GM12891 (cell line): ENCODE data around the gene OTULIN.

ENCODE experiments used
- DNase-seq: peaks from one replicate; pipeline ENCODE4 v3.0.0; 2011; ENCODE audit warnings: low spot score; ENCODE audit not compliant: insufficient read length
- FAIRE-seq: peaks from 2 replicates; lab custom pipeline; 2011; peaks lifted over from hg19 to GRCh38; lab: Jason Lieb, UNC
- PAX5 ChIP-seq: IDR thresholded peaks from 2 replicates; pipeline ENCODE4 v1.6.1; 2011; ENCODE audit warnings: low read length, moderate library complexity, mild to moderate bottlenecking; ENCODE audit not compliant: insufficient read depth, severe bottlenecking
- POLR2A ChIP-seq: IDR thresholded peaks from 2 replicates; pipeline ENCODE4 v1.6.1; 2011; ENCODE audit warnings: low read depth, low read length, control low read depth
- POLR2AphosphoS5 ChIP-seq: IDR thresholded peaks from 2 replicates; pipeline ENCODE4 v1.6.1; 2011; ENCODE audit warnings: low read depth, low read length, control low read depth
- POU2F2 ChIP-seq: IDR thresholded peaks from 2 replicates; pipeline ENCODE4 v1.6.1; 2011; ENCODE audit warnings: low read depth, mild to moderate bottlenecking, control low read depth, low read length, moderate library complexity
- SPI1 ChIP-seq: IDR thresholded peaks from 2 replicates; pipeline ENCODE4 v1.6.1; 2011; ENCODE audit warnings: low read depth, low read length, control low read depth
- TAF1 ChIP-seq: IDR thresholded peaks from 2 replicates; pipeline ENCODE4 v1.6.1; 2011; ENCODE audit warnings: low read depth, low read length, control low read depth

Gene OTULIN

DNA sequence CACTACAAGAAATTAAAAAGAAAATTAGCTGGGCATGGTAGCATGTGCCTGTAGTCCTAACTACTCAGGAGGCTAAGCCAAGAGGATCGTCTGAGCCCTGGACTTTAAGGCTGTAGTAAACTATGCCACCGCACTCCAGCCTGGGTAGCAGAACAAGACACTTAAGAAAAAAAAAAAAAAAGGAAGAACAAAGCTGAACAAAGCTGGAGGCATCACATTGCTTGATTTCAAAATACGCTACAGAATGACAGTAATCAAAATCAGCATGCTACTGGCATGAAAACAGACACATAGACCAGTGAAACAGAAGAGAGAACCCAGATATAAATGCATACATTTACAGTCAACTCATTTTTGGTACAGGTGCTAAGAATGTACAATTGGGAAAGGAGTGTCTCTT is 14.5 kb upstream of the OTULIN start:
- TF ChIP-seq POLR2AphosphoS5 (no peak), POLR2A (no peak), PAX5 (no peak), TAF1 (no peak), POU2F2 (no peak), SPI1 (no peak)
- DNase-seq (no peak), FAIRE-seq (no peak)

DNA sequence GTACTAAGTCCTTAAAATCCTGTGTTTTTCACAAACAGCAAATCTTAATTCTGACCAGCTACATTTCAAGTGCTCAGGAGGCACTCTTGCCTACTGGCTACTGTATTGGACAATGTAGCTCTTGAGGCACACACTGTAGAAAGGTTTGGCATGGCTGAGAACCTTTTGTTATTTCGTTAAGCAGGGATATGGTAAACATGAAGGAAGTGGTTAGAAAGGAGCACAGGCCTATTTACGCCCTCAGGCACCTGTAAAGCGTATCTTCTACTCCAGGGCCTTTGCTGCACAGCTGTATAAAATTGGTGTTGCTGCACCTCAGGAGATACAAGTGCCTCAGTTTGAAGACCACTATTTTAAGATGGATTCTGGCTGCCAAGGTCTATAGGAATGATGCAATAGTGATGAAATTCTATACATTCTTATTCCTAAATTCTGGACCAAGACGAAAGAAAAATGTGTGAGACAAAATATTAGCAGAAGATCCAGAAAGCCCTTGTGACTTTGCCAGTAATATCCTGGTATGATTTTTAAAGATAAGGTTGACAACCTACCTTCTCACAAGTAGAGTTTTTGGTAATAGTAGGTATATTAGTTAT is 9.3 kb upstream of the OTULIN start:
- DNase-seq (no peak), FAIRE-seq (no peak)
- no peak for TF ChIP-seq TAF1
- TF ChIP-seq SPI1, result no peak

DNA sequence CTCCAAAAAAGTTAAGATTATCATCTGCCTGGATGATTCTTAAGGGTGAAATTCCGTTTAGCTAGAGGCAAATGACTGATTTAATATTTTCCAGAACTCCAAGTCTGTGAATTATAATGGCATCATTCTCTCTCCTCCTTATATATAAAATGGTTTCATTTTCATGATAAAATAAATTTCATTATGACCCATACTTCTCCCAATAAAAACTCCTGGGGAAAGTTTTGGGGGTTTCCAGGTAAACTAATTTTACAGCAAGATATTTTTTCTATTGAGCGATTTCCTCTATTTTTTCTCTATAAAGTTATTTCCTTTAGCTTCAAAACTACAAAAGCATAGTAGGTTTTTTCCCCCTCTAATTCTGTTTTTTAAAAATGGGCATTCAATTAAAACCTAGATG is 7.6 kb upstream of the OTULIN start:
- FAIRE-seq (no peak), DNase-seq (no peak)
- TF ChIP-seq POLR2AphosphoS5, result no peak
- no peak for TF ChIP-seq POLR2A
- TF ChIP-seq TAF1, result no peak
- TF ChIP-seq PAX5, result no peak
- no peak for TF ChIP-seq SPI1
- no peak for TF ChIP-seq POU2F2

DNA sequence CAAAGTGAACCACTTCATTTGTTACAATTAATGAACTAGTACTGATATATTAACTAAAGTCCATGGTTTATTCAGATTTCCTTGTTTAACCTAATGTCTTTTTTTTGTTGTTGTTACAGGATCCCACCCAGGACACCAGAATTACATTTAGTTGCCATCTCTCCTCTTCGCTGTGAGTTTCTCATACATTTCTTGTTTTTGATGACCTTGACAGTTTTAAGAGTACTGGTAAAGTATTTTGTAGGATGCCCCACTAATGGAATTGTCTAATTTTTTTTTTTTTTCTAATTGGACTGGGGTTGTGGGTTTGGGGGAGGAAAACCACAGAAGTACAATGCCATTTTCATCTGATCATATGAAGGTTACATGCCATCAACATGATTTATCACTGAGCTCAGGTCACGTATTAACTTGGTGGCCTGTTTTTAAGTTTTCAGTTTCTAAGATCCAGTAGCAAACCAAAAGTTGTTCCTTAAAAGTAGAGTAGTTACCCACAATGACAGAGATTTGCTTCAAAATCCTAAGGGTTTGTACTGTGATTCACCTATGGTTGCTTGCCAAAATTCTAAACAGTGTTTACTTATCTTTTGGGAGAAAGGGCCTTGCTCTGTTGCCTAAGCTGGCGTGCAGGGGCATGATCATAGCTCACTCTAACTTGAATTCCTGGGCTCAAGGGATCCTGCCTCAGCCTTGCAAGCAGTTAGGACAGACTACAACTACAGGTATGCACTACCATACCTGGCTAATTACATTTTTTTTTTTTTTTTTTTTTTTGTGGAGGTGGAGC is 4.5 kb upstream of the OTULIN start:
- TF ChIP-seq POLR2AphosphoS5 (no peak), SPI1 (no peak), POU2F2 (no peak), PAX5 (no peak), POLR2A (no peak)
- DNase-seq (no peak), FAIRE-seq (no peak)

DNA sequence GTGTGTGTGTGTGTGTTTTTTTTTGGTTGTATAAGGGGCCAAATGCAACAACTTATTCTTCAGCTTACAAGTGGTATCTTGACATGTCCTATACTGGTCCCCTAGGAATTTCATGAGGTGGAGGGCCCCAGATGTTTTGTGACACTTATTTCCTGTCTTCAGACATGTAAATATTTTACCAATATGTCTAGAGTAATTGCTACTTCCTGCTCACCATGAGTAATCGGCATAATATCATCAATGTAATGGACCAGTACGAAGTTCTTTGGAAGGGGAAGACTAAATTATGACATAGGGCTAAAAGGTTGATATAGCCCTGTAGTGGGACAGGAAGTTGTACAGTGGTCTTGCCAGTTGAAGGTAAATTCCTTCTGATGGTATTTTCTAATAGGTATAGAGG is 3.7 kb upstream of the OTULIN start:
- FAIRE-seq (no peak), DNase-seq (no peak)
- TF ChIP-seq POU2F2 (no peak), TAF1 (no peak), POLR2A (no peak), POLR2AphosphoS5 (no peak), SPI1 (no peak), PAX5 (no peak)

DNA sequence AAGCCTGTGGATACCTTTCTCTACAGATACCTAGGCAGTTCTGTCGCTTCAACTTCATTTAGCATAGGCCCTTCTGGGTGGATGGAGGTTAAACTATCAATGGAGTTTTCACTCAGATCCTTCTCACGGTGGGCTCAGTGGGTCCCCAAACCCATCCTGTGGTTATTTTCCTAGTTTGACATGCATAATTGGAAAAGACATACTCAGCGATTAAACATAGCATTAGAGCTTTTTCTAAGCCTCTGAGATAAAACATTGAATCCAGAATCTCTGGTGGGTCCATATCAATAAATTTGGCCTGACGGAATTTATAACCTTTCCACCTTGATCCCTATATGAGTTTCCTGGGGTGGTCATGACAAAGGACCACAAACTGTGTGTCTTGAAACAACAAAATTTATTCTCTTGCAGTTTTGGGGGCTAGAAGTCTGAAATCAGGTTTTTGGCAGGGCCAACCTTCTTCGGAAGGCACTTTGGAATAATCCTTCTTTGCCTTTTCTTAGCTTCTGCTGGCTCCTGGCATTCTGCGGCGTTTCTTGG is 1.7 kb upstream of the OTULIN start:
- FAIRE-seq (no peak), DNase-seq (no peak)
- peak; percentile 22; the same call in 1 of the 2 replicates for TF ChIP-seq POLR2A
- TF ChIP-seq POLR2AphosphoS5, result no peak

DNA sequence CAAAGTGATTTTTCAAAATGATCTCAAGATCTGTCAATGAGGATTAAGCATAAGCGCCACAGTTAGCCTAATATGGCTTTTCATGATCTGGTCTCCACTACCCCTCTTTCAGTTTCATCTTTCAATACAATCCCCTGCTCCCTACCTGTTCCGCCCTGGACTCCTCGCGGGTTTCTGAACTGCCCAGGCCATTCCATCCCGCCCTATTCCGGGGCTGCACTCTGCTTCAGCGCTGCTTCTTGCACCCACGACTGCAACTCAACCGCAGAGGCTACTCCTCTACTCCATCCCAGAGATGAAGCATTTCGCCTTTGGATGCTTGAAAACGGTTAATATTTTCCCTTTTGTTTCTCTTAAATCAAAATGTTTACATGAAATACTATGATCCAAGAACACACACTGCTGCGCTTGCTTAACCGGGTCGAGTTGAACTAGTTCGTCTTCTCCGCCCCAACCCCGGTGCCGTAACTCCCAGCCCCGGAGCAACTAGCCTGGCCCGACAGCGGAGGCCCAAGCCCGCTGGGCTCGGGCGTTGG is 716 bp upstream of the OTULIN start:
- DNase-seq (no peak), FAIRE-seq (peak; percentile 5)
- TF ChIP-seq SPI1 (peak; percentile 40; the same call in 1 of the 2 replicates), PAX5 (no peak), POU2F2 (no peak)

DNA sequence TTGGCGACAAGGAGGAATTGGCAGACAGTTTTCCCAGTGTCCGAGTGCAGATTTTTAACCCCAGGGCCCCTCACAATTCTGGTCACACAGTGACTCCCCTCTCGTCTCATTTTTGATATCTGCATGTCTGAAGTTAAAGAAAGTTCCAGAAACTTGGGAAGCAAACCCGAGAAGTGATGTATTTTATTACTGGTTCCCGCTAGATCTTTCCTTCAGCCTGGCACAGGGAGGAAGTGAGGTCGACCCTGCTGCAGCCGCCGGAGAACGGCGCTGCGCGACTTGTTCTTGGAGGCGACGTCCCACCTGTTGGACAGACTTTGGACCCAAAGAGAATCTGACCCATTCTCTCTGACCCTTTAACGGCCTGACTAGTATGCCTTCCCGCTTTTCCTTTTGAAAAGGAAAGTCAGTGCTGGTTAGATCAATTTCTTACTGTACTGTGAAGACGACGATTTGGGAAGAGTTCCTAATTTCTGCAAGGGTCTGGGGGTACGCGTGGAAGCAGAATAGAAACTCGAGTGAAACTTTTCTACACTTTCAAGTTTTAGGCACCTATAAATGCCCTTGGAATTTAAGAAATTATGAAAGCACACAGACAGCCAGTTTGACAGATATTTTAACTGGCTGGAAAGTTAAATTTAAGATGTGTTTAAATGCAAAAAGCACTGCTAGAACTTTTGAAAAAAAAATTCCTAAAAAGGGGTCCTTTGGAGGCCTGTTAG is 744 bp downstream of the OTULIN start:
- TF ChIP-seq SPI1, result peak; percentile 75
- no peak for TF ChIP-seq POLR2A
- DNase-seq (no peak), FAIRE-seq (peak; percentile 31)

DNA sequence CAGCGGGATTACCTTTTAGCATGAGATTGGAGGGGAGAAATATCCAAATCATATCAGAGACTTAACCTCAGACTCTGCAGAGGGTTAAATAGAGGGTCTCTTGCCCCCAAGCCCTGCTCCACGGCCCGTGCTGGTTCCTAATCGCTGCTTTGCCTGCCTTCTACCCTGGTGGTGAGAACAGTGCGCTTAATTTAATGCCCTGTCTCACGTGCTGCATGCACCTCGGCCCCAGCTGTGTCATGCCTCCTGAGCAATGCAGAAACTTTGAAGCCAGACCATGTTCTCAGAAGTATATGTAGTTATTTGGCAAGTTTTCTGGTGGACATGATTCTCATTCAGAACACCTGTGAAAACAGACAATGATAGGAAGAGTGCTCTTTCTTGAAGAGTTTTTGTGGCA is 1.4 kb downstream of the OTULIN start:
- no peak for DNase-seq
- TF ChIP-seq TAF1 (0 out of 2 replicates have a peak, but pooled peaks have one; percentile 26), SPI1 (no peak), POLR2AphosphoS5 (peak; percentile 77), PAX5 (peak; percentile 74), POLR2A (peak; percentile 55; the same call in 1 of the 2 replicates), POU2F2 (peak; percentile 76; the same call in 1 of the 2 replicates)
- FAIRE-seq, result peak; percentile 81

DNA sequence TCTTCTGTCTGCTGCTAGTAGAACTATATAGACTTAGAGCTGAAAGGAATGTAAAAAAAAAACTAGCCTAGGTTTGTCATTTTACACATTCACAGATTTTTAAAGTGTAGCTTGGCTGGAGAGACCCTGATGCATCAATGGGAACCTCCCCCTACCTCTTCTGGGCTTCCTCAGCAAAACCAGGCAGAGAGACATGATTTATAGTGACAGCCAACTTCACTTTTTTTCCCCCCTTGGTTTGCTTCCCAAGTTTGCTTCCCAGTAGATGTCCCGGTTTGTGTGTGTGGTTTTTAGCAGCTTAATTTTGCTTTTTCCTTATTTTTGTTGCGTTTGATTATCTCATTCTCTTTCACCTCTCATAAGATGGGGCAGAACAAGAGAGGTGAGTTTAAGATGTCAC is 1.8 kb downstream of the OTULIN start:
- TF ChIP-seq SPI1 (no peak), PAX5 (no peak), POLR2AphosphoS5 (0 out of 2 replicates have a peak, but pooled peaks have one; percentile 43)
- FAIRE-seq (no peak), DNase-seq (no peak)
